H54 (cell line): ENCODE results near the gene ESPNL.
"Not testable (repeated sequence)": the region's sequence is repeated elsewhere in the genome, so short reads cannot be mapped to it uniquely, and the experiment has no call there.

Experiments used
- DNase-seq: peaks from one replicate; pipeline ENCODE4 v3.0.0; 2011; ENCODE audit warnings: low spot score, mixed read lengths; ENCODE audit not compliant: insufficient read length
- FAIRE-seq: peaks from 3 replicates; lab custom pipeline; 2011; peaks lifted over from hg19 to GRCh38; lab: Jason Lieb, UNC
- POLR2A ChIP-seq: IDR thresholded peaks from 2 replicates; pipeline ENCODE4 v1.6.1; 2011; ENCODE audit warnings: low read depth, mild to moderate bottlenecking, low read length

The ESPNL gene

GRCh38 chr2:238100049-238100820, at the start of gene ESPNL:
ESPNL (plus strand) TSS chr2:238100340; CDS start chr2:238100420, 80 bp downstream.
- no peak for FAIRE-seq
- no peak for DNase-seq
- TF ChIP-seq POLR2A: no peak

GRCh38 chr2:238053191-238053776, 46.9 kb upstream of the ESPNL start:
- DNase-seq (no peak), FAIRE-seq (peak; percentile 20)
- TF ChIP-seq POLR2A: no peak

- FAIRE-seq (no peak), DNase-seq (no peak)
- TF ChIP-seq POLR2A: no peak
These were observed 44.3 kb upstream of the ESPNL start for GRCh38 chr2:238055841-238056240.

- DNase-seq, FAIRE-seq: not testable (repeated sequence)
These were observed 42.2 kb upstream of the ESPNL start for GRCh38 chr2:238057696-238058575.

GRCh38 chr2:238059505-238059904, 40.6 kb upstream of the ESPNL start:
- FAIRE-seq (no peak), DNase-seq (no peak)
- no peak for TF ChIP-seq POLR2A

- DNase-seq (no peak), FAIRE-seq (no peak)
- TF ChIP-seq POLR2A: no peak
These were observed 40.0 kb upstream of the ESPNL start for GRCh38 chr2:238060096-238060541.

- peak; percentile 82 for TF ChIP-seq POLR2A
- FAIRE-seq (peak; percentile 52), DNase-seq (peak; percentile 99)
These were observed 39.4 kb upstream of the ESPNL start, which contains the start of gene SCLY for GRCh38 chr2:238060542-238061314. SCLY (plus strand) TSS chr2:238061001; CDS start chr2:238061055, 54 bp downstream.

GRCh38 chr2:238061315-238062202, 38.6 kb upstream of the ESPNL start:
- TF ChIP-seq POLR2A: no peak
- DNase-seq (peak; percentile 66), FAIRE-seq (no peak)

- FAIRE-seq (no peak), DNase-seq (no peak)
- TF ChIP-seq POLR2A: no peak
These were observed 36.5 kb upstream of the ESPNL start for GRCh38 chr2:238063414-238064189.

GRCh38 chr2:238064376-238064775, 35.8 kb upstream of the ESPNL start:
- FAIRE-seq (no peak), DNase-seq (no peak)
- no peak for TF ChIP-seq POLR2A

GRCh38 chr2:238065071-238065846, 34.9 kb upstream of the ESPNL start:
- no peak for TF ChIP-seq POLR2A
- DNase-seq (no peak), FAIRE-seq (no peak)
